DMS 273 (cell line): Measurements from ENCODE around the gene METTL1.

Experiments used
- DNase-seq: peaks from one replicate; lab custom pipeline; 2025; ENCODE audit not compliant: unreplicated experiment; lab: John Stamatoyannopoulos, UW

Gene METTL1

DNA sequence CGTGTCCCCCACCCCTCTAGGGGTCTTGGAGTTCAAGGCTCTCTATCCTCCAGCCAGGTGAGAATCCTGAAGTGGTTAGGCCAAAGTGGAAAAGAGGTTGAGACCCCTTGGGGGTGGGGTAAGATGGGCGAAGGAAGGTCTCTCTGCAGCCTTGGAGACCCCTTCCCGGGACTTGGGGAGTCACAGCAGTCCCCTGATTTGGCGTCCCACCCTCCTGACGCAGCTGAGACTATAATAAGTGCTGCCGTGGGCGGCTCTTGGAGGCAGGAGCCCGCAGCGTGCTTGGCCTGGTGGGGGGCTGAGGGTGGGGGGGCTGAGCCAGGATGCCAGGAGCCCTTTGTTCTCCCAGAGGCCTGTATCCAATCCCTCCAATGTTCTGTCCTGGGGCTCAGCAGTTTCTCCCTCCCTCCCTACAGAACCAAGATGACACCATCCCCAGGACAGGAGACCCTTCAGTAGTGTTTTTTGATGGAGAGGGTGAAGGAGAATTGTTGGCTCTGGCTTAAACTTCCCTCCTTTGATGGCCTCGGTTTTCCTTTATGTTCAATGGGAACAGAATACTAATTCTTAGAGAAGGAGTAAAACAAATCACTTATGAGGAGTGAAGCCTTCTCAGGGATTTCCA, 31.9 kb downstream of the METTL1 start:
- no peak for DNase-seq

DNA sequence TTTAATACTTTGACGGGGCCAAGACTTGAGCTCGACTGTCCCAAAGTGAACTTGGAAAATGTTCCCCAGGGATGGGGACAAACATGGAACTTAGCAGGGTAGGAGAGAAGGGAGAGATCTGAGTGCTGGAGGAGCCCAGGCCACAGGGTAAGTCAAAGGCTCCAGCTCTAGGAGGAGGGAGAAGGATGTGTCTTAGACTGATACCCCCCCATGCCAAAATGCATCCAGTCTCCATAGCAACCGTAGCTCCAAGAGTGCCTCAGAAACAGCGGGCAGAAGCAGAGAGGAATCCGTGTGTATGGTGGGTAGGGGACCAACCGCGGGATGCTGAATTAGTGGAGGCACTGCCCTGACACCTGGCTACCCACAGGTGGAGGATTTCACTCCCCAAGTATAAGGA, 32.5 kb downstream of the METTL1 start:
- DNase-seq = peak; percentile 61

DNA sequence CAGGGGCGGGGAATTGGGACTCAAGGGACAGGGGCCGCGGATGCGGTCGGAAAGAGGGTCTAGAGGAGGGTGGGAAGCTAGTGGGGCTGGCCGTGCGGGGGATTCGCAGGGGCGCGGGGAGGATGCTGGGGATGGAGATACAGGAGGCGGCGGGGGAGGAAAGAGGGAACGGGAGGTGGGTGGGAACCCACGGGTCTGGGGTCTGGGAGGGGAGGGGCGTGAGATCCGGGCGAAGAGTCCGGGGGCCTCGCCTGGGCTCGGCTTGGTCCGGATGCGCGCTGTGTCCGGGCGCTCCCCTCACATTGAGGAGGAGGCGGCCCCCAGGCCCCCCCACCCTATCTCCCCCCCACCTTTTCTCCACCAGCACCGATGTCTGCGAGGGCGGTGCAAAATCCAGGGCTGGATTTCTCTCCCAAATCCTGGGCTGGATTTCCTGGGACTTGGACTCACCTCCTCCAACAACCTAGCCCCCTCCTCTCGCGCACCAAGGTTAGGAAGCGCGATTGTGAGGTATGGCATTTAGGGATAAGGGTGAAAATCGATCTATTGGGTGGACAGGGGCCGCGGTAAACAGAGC, 33.2 kb downstream of the METTL1 start, which contains the start of gene AGAP2:
TSS of gene AGAP2 (minus strand) at position 82 of the 577 bp plus-strand sequence. CDS start 496 bp downstream, outside the sequence.
- peak; percentile 77 for DNase-seq

DNA sequence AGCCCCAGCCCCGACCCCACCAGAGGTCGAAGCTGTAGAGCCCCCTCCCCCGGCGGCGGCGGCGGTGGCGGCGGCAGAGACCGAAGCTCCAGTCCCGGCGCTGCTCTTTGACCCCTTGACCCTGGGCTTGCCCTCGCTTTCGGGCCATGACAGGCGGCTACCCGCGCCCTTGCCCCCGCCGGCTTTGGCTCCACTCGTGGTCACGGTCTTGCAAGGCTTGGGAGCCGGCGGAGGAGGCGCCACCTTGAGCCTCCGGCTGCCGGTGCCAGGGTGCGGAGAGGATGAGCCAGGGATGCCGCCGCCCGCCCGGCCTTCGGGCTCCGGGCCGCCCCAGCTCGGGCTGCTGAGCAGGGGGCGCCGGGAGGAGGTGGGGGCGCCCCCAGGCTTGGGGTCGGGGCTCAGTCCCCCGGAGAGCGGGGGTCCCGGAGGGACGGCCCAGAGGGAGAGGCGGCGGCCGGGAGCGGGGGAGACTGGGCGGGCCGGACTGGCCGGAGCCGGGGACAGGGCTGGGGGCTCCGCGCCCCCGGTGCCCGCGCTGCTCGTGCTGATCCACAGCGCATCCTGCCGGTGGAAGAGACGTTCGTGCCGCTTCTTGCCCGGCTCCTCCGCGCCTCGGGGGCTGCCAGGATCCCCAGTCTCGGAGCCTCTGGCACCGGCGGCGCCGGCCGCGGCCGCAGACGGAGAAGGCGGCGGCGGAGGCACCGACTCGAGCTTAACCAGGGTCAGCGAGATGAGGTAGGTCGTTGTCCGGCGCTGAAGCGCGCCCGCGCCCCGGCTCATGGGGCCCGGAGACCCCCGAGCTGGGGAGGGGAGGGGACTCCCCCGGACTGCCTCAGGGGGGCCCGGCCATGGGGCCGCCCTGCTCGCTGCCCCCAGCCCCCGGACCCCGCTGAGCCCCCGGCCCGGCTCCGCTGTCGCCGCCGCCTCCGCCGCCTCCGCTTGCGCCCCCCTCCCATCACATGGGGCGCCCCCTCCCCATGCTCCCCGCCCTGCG, 34.1 kb downstream of the METTL1 start:
- peak; percentile 66 for DNase-seq

DNA sequence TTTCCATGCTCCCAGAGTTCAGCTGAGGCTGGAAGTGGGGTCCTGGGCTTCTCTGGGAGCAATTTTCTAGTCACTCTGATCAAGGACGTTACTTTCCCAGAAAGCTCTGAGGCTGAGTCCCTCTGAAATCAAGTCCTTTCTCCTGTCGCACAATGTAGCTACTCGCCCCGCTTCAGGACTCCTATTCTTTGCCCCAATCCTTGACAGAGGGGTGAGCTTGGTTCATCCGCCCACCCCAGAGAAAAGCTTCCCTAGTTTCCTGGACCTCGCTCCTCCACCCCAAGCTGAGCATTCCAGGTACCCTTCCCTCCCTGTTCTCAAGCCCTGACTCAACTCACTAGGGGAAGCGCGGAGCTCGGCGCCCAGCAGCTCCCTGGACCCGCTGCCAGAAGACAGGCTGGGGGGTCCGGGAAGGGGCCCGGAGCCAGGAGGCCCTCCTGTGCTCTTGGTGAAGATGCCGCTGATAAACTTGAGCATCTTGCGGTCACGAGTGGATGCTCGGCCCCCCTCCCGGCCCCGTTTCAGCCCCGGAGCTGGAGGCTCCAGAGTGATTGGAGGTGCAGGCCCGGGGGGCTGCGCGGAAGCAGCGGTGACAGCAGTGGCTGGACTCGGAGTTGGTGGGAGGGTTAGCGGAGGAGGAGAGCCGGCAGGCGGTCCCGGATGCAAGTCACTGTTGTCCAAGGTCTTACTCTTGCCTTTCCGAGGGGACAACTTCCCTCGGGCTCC, 35.0 kb downstream of the METTL1 start:
- peak; percentile 54 for DNase-seq

DNA sequence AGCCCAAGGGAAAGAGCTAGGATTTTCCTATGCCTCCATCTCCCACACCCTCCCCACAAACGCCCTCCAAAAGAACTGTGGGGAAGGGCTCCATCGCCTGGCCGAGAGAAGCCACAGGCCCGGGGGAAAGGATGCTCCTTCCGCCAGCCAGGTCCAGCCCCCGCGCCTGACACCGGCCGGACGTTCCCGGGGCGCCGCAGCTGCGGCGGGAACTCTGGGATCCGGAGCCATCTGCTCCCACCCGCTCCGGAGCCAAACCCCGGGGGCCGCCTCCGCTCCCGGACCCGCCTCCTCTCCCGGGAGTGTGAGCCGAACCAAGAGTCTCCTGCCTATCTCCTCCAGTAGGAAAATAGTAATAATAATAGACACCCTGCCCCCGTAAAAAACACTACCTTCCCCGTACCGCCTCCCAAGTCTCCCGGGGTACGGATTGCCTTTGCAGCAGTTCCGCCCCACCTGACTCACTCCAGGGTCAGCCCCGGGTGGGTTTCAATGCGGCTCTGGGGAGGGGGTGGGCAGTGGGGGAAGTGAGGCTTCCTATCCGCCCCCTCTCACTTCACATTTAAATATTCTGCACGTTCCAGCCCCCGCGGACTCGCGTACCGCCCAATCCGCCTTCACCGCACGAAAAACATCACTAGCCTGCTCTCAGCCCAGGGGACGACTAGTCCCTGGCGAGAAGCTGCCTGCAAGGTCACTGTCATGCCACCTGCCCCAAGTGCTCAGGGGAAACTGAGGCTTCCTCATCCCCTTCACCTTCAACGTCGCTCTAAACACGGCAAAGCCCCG, 35.8 kb downstream of the METTL1 start:
- DNase-seq = peak; percentile 84

DNA sequence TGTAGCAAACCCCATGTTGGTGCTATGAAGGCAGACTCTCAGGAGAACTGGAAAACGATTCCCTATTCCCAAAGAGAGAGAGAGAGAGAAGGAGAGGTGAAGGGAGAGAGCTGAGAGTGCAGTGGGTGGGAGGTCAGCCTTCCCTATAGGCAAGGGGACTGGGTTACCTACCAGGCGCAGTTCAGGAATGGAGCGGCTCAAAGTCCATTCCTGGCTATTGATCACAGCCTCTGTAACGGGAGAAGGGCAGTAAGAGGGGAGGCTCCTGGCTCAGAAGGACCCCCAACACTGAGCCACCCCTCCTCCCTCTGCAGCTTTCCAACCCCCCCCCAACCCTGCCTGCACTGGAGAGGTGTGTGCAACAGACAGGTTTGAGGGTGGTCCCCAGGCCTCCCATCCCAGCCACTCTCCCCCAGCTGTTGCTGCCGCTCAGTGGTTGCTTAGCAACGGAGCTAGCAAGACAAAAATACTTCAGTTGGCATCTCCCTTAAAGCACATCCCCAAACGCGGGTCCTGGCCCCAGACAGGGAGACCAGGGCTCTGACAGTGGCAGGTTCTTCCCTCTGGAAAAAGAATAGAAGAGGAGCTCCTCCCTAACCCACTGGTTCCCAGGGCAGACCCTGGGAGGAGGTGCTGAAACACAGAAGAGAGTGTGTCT, 36.6 kb downstream of the METTL1 start:
- DNase-seq = peak; percentile 72

DNA sequence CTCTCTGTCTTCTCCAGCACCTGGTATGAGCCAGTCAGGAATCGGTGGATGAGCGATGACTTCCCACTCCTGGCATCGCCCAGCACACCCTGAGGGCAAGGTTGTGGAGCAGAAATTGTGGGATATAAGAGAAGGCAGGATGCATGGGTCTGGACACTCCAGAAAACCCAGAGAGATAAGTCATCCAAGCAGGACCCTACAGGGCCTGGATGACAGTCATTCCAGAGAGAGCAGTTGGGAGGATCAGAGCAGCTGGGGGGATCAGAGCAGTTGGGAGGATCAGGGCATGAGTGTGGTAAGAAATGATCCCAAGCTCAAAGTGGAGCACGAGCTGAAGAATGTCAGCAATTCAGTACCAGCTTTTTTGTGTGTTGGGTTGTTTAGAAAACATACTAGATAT, 37.3 kb downstream of the METTL1 start:
- DNase-seq = no peak

DNA sequence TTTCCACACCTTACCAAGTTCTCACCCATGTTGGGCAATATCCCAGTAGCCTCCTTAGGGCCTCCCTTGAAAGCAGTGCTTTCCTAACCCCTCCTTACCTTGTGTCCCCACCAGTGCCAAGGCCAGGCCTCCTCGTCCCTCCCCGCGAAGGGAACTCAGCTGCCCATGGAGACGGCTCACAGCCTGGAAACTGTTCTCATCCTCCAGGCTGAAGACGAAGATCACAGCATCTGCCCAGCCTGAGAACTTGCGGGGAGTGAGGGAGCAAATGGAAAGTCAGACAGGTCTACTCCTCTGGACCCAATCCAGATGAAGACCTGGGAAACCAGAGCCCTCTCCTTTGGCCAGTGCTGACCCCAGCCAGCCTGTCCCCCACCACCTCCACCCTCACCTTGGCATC, 38.0 kb downstream of the METTL1 start:
- no peak for DNase-seq

DNA sequence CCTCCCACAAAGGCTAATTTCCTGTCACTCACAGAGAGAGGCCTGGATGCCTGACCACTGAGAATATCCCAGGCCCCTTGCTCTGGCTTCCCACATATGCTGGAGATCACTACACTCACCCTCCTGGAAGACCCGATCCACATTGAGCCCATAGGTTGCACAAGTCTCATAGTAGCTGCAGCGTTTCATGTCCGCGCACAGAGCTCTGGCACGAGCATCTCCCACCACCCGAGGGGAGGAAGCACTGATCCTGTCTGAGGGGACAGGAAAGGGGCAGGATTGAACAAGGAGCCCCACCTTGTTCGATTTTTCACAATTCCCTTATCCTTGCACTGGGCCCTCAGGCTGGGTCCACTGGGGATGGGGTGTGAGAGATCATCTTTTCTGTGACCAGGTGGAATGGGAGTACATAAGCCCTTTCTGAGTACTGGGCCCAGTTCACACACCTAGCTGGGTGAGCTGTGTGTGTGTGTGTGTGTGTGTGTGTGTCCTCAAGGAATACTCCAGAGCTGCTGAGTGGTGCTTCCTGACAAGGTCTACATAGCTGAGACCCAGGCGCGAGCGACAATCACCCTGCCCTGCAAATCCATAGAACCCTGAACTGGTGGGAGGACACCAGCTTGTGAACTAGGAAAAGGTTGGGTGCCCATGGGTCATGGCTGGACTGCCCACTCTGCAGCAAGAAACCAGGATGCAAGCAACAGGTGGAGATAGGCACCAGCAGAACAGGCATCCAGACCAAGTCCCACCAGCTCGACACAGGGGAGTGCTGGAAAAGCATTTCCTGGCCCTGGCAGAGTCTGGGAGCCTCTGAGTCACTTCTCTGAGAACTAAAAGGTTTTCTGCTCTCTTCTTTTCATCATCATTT, 38.9 kb downstream of the METTL1 start:
- DNase-seq = no peak

DNA sequence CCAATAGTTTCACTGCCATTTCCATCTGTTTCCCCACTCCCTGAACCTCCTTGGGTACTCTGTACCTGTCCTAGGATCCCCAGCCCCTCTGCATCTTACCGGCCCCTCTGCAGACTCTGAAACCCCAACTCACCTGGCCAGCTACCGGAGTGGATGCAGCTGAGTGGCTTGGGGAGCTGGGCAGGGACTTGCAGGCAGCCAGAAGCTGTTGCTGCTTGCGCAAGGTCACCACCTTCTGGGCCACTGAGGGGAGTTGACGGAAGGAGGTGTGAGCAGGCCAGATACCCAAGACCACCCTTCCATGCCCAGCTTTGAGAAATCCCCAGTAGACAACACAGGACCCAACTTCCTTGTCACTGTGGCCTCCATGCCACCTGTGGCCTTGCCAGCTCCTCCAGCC, 39.6 kb downstream of the METTL1 start:
- no peak for DNase-seq

DNA sequence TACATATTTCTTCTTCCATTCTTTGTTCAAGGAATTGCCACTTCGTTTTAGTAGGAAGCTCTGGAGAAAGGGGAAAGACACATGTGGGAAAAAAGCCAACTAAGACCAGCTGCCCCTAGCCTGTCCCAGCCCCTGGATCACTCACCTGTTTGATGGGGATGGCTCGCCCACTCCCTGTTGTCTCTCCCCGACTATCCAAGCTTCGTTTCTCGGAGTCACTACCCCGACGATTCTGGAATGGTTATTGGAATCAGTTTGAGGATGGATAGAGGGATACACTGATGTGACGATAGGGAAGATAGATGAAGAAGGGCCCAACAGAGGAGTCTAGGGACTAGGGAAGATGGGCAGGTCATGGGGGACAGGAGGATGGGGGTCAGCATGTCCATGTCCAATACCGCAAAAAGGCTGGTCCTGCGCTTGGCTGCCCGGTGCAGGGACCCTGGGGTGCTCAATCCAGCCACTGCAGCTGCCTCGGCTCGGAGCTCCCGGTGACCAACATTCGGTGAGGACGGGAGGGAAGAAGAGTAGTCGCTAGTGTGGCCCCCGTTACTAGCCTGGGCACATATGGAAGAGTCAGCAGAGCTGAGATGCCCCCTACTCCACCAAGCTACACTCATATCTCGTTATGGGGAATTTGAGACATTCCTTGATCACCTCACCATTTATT, 40.4 kb downstream of the METTL1 start:
- no peak for DNase-seq

DNA sequence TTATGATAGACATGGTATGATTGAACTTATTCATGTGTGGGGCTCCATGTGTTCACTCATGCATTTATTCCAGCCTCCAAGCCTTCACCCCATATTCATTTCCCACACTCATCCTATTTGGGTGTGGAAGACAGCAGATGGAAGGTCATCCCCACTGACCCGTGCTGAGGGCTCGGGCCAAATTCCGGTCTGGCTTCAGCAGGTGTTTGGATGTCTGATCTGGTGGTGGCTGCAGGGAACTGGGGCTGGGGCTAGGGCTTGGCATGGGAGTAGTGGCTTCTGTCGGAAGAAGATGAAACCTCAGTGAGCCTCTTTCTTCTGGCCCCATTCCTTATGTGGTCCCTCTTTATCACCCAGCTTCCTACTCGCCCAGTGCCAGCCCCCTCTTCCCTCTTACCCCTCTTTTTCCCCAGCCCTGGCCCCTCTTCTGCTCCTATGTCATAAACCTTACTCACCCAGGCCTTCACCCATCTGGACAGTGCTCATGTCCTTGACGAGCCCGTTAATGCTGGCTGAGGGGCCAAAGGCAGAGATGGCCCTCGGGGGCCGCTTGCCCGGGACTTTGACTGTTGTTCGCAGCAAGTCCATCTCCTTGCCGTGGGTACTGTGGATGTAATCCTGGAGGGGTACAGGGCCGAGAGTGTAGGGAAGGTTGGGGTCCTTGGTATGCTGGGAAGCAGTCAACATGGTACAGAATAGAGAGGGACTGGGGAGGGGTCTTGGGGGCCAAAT, 41.4 kb downstream of the METTL1 start:
- DNase-seq = no peak

DNA sequence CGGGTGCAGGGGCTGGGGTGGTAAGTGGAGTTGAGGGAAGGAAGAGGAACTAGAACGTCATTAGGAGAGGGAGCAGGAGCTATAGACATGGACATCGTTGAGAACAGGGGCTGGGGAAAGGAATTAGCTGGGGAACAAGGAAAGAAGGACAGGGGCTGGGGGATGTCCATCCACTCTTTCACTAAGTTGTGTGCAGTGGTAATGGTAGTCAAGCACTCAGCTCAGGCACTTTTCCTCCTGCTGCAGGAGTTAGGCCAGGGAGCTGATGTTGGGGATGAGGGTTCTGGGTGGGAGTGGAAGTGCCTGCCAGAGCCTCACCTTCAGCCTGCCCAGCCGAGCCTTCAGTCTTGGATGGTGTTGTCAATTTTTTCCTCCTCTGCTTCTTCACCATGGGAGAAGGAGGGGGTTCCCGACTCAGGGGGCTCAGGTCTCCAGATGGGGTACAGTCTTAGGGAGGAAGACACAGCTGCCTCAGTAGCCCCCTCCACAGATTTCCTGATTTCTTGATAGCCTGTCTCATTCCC, 42.5 kb downstream of the METTL1 start:
- no peak for DNase-seq

DNA sequence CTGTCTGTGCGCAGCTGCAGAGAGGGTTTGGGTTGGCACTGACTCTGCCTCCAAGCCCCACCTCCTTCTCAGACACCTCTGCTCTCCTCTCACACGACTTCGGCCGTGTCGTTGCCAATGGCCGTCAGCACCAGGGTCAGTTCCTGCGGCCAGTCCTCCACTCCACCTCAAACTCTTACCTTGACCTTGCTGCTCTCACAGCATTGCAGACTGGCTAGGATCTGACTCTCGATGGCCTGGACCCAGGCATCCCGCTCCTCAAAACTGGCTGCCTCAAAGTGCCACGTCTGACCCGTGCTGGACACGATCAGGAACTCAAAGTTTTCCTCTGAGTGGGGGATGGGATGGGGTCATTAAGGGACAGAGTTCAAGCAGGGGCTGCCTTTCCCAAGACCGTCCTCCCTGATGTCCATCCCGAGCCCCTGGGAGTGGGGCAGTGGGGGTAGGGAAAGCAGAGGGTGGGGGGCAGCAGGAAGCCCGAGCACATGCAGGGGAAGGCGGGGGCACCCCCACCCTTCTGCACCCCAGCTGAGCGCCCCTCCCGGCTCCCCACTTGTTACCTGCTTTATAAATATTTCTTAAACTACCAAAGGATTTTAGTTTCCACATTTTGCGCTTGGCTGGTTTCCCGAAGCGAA, 44.0 kb downstream of the METTL1 start:
- DNase-seq = no peak

DNA sequence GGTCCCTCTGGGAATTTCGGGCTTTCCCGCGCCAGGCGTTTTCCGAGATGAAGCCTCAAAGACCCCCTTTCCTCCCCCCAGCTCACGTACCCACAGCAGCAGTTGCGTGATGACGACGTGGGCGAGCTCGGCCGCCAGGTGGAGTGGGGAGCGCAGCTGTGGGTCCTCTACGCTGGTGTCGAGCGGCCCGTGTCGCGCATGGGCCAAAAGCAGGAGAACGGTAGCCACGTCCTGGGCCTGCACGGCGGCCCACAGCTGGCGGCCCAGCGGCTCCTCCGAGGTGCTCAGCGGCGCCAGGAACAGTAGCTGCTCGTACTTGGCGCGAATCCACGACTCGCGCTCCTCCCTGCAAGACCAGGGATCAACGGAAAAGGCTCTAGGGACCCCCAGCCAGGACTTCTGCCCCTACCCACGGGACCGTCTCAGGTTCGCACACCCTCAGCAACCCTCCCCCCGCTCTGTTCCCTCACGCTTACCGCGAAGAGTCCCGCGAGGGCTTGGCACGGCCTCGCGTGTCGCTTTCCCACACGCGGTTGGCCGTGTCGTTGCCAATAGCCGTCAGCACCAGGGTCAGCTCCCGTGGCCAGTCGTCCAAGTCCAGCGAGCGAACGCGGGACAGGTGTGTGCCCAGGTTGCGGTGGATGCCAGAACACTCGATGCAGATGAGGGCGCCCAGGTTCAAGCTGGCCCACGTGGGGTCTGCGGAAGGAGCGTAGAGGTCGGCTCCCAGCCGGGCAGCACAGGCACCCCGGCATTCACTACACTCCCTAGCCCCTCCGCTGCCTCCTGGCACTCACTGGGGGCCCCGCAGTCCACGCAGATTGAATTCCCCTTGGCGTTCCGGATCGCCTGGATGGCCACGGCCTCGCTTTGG, 44.8 kb downstream of the METTL1 start:
- peak; percentile 52 for DNase-seq
